Astrocyte of the cerebellum (primary cell): ENCODE data around the gene ENTPD5.

Experiments
- DNase-seq: peaks from one replicate; pipeline ENCODE4 v3.0.0-alpha.2; 2011; ENCODE audit warnings: low read depth
- H3K4me3 ChIP-seq: 2 replicates; pipeline ENCODE4 v1.5.1; 2011; ENCODE audit warnings: mild to moderate bottlenecking, low read depth, low read length, moderate library complexity
- in situ Hi-C: cut with HindIII; loops from 2 replicates; pipeline ENCODE4 v1.10.0; 2017; ENCODE audit warnings: low sequenced_read_pairs
- TF ChIP-seq, protein P1 (sequence below): IDR thresholded peaks from 2 replicates; pipeline ENCODE4 v1.5.1; 2012; ENCODE audit warnings: low read length, low read depth, moderate library complexity, mild to moderate bottlenecking; ENCODE audit errors: missing control alignments

Gene ENTPD5

GRCh38 chr14:73949752-73950734 lies 69.0 kb downstream of the ENTPD5 start, which contains the start of the genes COQ6 and FAM161B:
Gene COQ6, plus strand, starts transcription at chr14:73950302. Its CDS starts 31 bp downstream, at chr14:73950333.
Gene FAM161B, minus strand, starts transcription at chr14:73950094. Its CDS starts 68 bp downstream, at chr14:73950026.
- DNase-seq, result peak; percentile 93
- TF ChIP-seq, protein P1, sequence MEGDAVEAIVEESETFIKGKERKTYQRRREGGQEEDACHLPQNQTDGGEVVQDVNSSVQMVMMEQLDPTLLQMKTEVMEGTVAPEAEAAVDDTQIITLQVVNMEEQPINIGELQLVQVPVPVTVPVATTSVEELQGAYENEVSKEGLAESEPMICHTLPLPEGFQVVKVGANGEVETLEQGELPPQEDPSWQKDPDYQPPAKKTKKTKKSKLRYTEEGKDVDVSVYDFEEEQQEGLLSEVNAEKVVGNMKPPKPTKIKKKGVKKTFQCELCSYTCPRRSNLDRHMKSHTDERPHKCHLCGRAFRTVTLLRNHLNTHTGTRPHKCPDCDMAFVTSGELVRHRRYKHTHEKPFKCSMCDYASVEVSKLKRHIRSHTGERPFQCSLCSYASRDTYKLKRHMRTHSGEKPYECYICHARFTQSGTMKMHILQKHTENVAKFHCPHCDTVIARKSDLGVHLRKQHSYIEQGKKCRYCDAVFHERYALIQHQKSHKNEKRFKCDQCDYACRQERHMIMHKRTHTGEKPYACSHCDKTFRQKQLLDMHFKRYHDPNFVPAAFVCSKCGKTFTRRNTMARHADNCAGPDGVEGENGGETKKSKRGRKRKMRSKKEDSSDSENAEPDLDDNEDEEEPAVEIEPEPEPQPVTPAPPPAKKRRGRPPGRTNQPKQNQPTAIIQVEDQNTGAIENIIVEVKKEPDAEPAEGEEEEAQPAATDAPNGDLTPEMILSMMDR, result peak; percentile 18
- peak within 1 kb of the TSS; percentile 97 for H3K4me3 ChIP-seq
- in situ Hi-C loops, result no loop called here

GRCh38 chr14:73945159-73945670 lies 73.9 kb downstream of the ENTPD5 start:
- DNase-seq, result no peak
- no peak overlapping the region for H3K4me3 ChIP-seq
- in situ Hi-C loops, result no loop called here
- TF ChIP-seq, protein P1, result no peak

- no peak overlapping the region for H3K4me3 ChIP-seq
- no peak for DNase-seq
- TF ChIP-seq, protein P1, result no peak
- in situ Hi-C loops, result no loop called here
Measured at GRCh38 chr14:73944432-73945158, 74.5 kb downstream of the ENTPD5 start.

GRCh38 chr14:73943083-73943482 lies 76.0 kb downstream of the ENTPD5 start:
- no peak overlapping the region for H3K4me3 ChIP-seq
- in situ Hi-C loops, result no loop called here
- TF ChIP-seq, protein P1, result no peak
- DNase-seq, result no peak

DNA sequence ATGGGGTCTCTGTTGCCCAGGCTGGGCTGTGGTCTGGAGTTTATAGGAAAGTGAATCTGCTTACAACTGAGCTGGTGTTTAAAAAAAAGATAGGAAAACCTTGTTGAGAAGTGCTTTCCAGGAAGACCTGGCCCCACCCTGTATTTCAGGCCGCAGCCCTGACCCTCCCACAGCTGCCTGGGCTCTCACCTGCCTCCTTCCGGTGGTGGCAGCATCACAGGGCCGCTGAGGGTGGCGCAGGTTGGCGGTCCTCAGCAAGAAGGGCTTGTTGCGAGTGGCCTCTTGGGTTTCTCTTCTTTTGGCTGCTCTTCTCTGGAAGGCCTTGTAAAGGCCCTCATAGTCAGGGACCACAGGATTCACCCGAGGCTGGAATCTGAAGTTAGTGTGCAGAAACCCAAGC lies 76.9 kb downstream of the ENTPD5 start:
- in situ Hi-C loops, result no loop called here
- TF ChIP-seq, protein P1, result no peak
- H3K4me3 ChIP-seq, result no peak overlapping the region
- no peak for DNase-seq

DNA sequence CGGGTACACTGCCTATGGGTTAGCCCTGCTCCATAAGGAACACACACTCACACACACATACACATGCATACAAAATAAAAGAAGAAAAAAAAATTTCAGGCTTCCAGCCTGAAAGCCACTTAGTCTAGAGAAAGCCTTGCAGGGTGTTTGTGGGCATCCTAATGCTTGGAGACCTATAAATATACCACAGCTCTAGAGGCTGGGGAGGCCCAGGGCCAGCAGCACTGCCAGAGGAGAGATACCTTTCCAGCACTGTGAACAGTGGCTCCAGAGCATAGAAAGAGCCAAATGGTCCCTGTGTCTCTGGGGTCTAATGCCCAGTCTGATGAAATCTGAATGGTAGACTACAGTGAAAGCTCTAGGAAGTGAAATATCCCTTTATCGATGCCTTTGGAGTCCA lies 82.1 kb downstream of the ENTPD5 start:
- DNase-seq, result no peak
- no peak overlapping the region for H3K4me3 ChIP-seq
- in situ Hi-C loops, result no loop called here
- TF ChIP-seq, protein P1, result no peak
